AG09319 (cell line): ENCODE measurements around the gene KAT6B.

Experiments
- DNase-seq: peaks from one replicate; pipeline ENCODE4 v3.0.0-alpha.2; 2010; ENCODE audit warnings: low read depth; ENCODE audit errors: extremely low read depth
- CTCF ChIP-seq: IDR thresholded peaks from 2 replicates; pipeline ENCODE4 v1.5.1; 2011; ENCODE audit warnings: low read depth, mild to moderate bottlenecking, inconsistent platforms, low read length, moderate library complexity

The KAT6B gene

GRCh38 chr10:74836877-74837276 lies 10.5 kb downstream of the KAT6B start:
- TF ChIP-seq CTCF = no peak

GRCh38 chr10:74837743-74838142 lies 11.3 kb downstream of the KAT6B start:
- no peak for TF ChIP-seq CTCF
- DNase-seq = no peak

More at GRCh38 chr10:74836877-74837276, 10.5 kb downstream of the KAT6B start:
- DNase-seq = no peak

DNA sequence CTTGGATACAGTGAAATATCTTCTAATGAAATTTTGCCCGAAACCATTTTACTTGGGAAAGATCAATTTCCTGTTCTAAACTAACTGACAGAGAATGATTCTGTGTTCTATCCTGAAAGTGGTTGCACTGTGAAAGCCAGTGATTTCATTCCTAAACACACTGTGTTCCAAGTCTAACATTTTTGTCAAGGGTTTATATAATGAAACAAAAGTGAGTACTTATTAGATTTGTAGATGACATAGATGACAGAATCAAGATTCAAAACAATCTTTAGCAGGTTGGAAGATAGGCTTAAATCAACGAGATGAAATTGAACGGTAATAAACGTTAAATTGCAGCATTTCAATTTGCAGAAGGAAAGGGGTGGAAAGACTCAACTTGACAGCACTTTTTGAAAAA lies 13.3 kb downstream of the KAT6B start:
- no peak for DNase-seq

DNA sequence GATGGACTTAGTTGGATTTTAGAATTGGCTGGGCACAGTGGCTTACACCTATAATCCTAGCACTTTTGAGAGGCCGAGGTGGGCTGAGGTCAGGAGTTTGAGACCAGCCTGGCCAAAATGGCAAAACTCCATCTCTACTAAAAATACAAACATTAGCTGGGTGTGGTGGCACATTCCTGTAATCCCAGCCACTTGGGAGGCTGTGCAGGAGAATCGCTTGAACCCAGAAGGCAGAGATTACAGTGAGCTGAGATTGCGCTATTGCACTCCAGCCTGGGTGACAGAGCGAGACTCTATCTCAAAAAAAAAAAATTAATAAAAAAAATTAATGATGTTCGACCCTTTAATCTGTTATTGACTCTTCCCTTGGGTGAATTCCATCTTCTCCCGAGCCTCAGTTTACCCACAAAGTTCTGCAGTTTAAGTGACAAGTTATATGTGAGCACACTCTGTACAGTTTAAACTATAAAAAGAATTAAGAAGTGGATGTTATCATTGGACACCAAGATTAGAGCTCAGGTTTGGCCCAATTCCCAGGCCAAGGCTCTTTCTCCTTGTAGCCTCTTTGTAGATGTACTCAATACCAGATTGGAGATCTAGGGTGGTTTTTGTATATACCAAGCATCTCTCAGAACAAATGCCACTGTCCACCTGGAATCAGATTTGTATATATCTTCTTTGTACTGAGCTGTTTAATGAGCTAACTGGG lies 15.0 kb downstream of the KAT6B start:
- DNase-seq = no peak
- no peak for TF ChIP-seq CTCF

More for the DNA sequence above, 13.3 kb downstream of the KAT6B start:
- no peak for TF ChIP-seq CTCF

- DNase-seq = no peak
- TF ChIP-seq CTCF = no peak
Observed at GRCh38 chr10:74842301-74842954, 16.0 kb downstream of the KAT6B start.

GRCh38 chr10:74846958-74847357 lies 20.6 kb downstream of the KAT6B start:
- TF ChIP-seq CTCF = no peak
- no peak for DNase-seq

DNA sequence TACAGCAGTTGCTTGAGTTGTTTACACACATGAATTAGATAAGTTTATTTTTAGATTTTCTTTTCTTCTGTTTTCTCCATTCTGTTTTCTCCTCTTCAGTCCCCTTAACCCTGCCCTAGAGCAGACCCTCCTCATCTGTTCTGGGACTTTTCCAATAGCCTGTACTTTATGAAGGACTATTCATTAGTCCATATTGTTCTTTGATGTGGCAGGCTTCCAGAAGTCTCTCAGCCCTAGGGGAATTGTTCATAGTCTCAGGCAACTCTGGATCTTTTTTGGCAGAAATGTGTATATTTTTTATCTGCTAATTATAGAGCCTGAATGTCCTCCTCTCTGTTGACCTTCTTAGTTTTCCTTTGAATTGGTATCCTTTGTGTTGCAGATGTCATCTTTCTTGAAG lies 25.4 kb downstream of the KAT6B start:
- no peak for TF ChIP-seq CTCF

More for the DNA sequence above, 25.4 kb downstream of the KAT6B start:
- no peak for DNase-seq
